Osteoblast (primary cell): ENCODE measurements around the gene INA. TPM values are rescaled to one million over a fixed set of nuclear protein-coding genes. Genes with fewer than 3 reads are reported as not detected.
"Not testable (repeated sequence)": the region's sequence is repeated elsewhere in the genome, so short reads cannot be mapped to it uniquely, and the experiment has no call there.

ENCODE experiments used
- DNase-seq: peaks from one replicate; pipeline ENCODE4 v3.0.0; 2011; ENCODE audit warnings: low spot score, mixed read lengths; ENCODE audit not compliant: insufficient read length; ENCODE audit errors: missing footprints
- H2AFZ ChIP-seq: 2 replicates; pipeline ENCODE4 v1.6.0; 2011; ENCODE audit warnings: mild to moderate bottlenecking, low read length
- H3K27ac ChIP-seq: 2 replicates; pipeline ENCODE4 v1.5.1; 2011; ENCODE audit warnings: mild to moderate bottlenecking, low read depth, low read length, moderate library complexity
- H3K27me3 ChIP-seq: 2 replicates; pipeline ENCODE4 v1.6.0; 2012; ENCODE audit warnings: mild to moderate bottlenecking, control low read depth, inconsistent platforms, low read length, moderate library complexity; ENCODE audit not compliant: insufficient read depth
- H3K36me3 ChIP-seq: 2 replicates; pipeline ENCODE4 v1.5.1; 2011; ENCODE audit warnings: mild to moderate bottlenecking, low read length, control low read depth, moderate library complexity; ENCODE audit not compliant: insufficient read depth
- H3K4me1 ChIP-seq: 2 replicates; pipeline ENCODE4 v1.5.1; 2011; ENCODE audit warnings: mild to moderate bottlenecking, low read length, control low read depth, moderate library complexity; ENCODE audit not compliant: insufficient read depth
- H3K4me2 ChIP-seq: 2 replicates; pipeline ENCODE4 v1.6.0; 2011; ENCODE audit warnings: mild to moderate bottlenecking, low read length; ENCODE audit not compliant: insufficient read depth
- H3K4me3 ChIP-seq: fragments of 200-600 bp; sonication (generic); 3 replicates; pipeline ENCODE4 v1.5.1; 2012; ENCODE audit warnings: mild to moderate bottlenecking, low read length, inconsistent platforms; ENCODE audit not compliant: insufficient read depth
- H3K79me2 ChIP-seq: 2 replicates; pipeline ENCODE4 v1.6.0; 2012; ENCODE audit warnings: mild to moderate bottlenecking, low read length, control low read depth, inconsistent platforms; ENCODE audit not compliant: insufficient read depth
- H3K9me3 ChIP-seq: 2 replicates; pipeline ENCODE4 v1.5.1; 2011; ENCODE audit warnings: low read depth, low read length, control low read depth
- H4K20me1 ChIP-seq: 2 replicates; pipeline ENCODE4 v1.6.0; 2012; ENCODE audit warnings: mild to moderate bottlenecking, low read length, control low read depth; ENCODE audit not compliant: insufficient read depth
- CTCF ChIP-seq: IDR thresholded peaks from 2 replicates; pipeline ENCODE4 v1.5.1; 2011; ENCODE audit warnings: mild to moderate bottlenecking, low read depth, low read length, moderate library complexity; ENCODE audit errors: extremely low read depth
- total RNA-seq: library from RNA; depleted of rRNA; stranded (reverse); fragments of >200 nt; gene quantifications from 2 replicates; pipeline ENCODE4 v1.2.3, GENCODE V29; 2012

The INA gene
- total RNA-seq, 1 donor = 0.36 TPM

- Histone ChIP-seq H3K4me1 (no peaks in the 10 kb centered on the region), H3K4me3 (no peak overlapping the region), H3K79me2 (no peaks in the 10 kb centered on the region), H4K20me1 (no peaks in the 10 kb centered on the region), H2AFZ (no peak overlapping the region), H3K9me3 (no peaks in the 10 kb centered on the region), H3K4me2 (no peak overlapping the region), H3K27ac (no peak overlapping the region), H3K36me3 (no peaks in the 10 kb centered on the region), H3K27me3 (no peaks in the 10 kb centered on the region)
- no peak for DNase-seq
- TF ChIP-seq CTCF = no peak
These were observed 22.2 kb upstream of the INA start for GRCh38 chr10:103254538-103255325.

- Histone ChIP-seq H2AFZ (no peak overlapping the region), H3K27me3 (no peaks in the 10 kb centered on the region), H3K4me3 (no peak overlapping the region), H3K79me2 (no peaks in the 10 kb centered on the region), H3K36me3 (no peaks in the 10 kb centered on the region), H3K4me2 (no peak overlapping the region), H3K4me1 (no peaks in the 10 kb centered on the region), H3K27ac (no peak overlapping the region), H3K9me3 (no peaks in the 10 kb centered on the region), H4K20me1 (no peaks in the 10 kb centered on the region)
- no peak for DNase-seq
- no peak for TF ChIP-seq CTCF
These were observed 20.3 kb upstream of the INA start for GRCh38 chr10:103256613-103257012.

GRCh38 chr10:103257812-103258211 lies 19.1 kb upstream of the INA start:
- no peaks in the 10 kb centered on the region for H3K9me3 ChIP-seq
- H3K27me3 ChIP-seq = peaks cover 3% of the 10 kb centered on the region
- no peaks in the 10 kb centered on the region for H3K79me2 ChIP-seq
- TF ChIP-seq CTCF = no peak
- DNase-seq = no peak
- H3K4me2 ChIP-seq = no peak overlapping the region
- no peaks in the 10 kb centered on the region for H3K4me1 ChIP-seq
- H3K36me3 ChIP-seq = no peaks in the 10 kb centered on the region
- H3K4me3 ChIP-seq = no peak overlapping the region
- no peak overlapping the region for H3K27ac ChIP-seq
- no peaks in the 10 kb centered on the region for H4K20me1 ChIP-seq
- no peak overlapping the region for H2AFZ ChIP-seq

DNA sequence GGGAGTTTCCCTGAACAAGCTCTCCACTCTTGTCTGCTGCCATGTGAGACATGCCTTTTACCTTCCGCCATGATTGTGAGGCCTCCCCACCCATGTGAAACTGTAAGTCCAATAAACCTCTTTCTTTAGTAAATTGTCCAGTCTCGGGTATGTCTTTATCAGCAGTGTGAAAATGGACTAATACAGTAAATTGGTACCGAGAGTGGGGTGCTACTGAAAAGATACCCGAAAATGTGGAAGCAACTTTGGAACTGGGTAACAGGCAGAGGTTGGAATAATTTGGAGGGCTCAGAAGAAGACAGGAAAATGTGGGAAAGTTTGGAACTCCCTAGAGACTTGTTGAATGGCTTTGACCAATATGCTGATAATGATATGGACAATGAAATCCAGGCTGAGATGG lies 18.0 kb upstream of the INA start:
- H3K9me3 ChIP-seq, H3K36me3 ChIP-seq, H4K20me1 ChIP-seq, H3K27ac ChIP-seq, H3K27me3 ChIP-seq, H2AFZ ChIP-seq, H3K4me3 ChIP-seq, H3K4me1 ChIP-seq, DNase-seq, H3K79me2 ChIP-seq, H3K4me2 ChIP-seq: not testable (repeated sequence)
